IPS-NIHi7 (cell line): Measurements from ENCODE around the gene HADHB.
"Not testable (repeated sequence)": the region's sequence is repeated elsewhere in the genome, so short reads cannot be mapped to it uniquely, and the experiment has no call there.

ENCODE experiments used
- DNase-seq: peaks from one replicate; pipeline ENCODE4 v3.0.0; 2012; ENCODE audit warnings: mixed read lengths; ENCODE audit errors: extremely low spot score

The HADHB gene

DNA sequence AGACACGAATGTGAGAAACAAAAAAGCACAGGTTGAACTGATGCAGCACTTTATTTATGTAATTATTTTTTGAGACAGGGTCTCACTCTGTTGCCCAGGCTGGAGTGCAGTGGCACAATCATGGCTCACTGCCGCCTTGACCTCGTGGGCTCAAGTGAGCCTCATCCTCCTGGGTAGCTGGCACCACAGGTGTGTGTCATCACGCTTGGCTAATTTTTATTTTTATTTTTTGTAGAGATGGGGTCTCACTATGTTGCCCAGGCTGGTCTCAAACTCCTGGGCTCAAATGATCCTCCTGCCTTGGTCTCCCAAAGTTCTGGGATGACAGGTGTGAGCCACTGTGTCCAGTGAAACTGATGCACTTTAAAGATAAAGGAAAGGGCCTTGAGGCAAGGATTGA is 84.3 kb downstream of the HADHB start:
- DNase-seq, result not testable (repeated sequence)

DNA sequence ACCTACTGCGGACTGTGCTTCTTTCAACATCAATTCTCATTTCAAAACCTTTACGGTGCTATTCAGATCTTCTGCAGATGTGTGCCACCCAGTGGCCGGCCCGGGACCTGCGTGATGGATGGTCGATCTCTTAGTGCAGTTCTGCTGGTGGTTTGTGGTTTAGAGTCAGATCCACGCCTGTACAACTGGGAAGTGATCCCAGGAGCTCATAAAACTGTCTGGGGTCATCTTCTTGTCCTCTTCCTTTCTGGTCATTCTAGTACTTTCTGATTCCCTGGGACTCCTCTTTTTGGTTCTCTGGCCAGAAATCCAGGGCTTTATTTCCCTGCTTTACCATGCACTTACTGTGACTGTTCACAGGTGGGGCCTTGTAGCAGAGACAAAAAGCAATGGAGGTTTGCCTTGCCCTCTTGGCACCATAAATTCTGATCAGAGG is 85.4 kb downstream of the HADHB start:
- DNase-seq, result peak; percentile 81

DNA sequence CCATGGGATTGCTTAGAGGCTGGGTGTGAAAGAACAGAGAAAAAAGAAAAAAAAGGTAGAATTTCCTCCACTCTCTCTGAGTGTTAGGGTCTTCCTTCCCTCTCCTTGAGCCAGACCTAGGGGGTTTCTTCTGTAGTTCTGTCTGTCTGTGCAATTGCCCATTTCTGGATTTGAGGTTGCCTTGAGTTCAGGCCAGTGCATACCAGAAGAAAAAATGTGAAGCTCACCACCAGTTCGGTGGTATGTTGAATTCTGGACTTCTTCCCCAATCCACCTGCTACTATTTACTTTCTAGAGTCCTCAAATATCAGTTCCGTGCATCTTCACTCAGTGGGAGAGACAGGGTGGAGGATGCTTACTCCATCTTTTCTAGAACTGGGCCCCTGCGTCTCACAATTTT is 85.9 kb downstream of the HADHB start:
- DNase-seq, result no peak

DNA sequence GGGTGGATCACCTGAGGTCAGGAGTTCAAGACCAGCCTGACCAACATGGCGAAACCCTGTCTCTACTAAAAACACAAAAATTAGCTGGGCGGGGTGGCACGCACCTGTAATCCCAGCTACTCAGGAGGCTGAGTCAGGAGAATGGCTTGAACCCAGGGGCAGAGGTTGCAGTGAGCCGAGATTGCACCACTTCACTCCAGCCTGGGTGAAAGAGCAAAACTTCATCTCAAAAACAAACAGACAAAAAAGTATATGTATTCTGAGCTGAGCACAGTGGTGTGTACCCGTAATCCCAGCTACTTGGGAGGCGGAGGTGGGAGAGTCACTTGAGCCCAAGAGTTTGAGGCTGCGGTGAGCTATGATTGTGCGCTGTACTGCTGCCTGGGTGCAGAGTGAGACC is 86.6 kb downstream of the HADHB start:
- not testable (repeated sequence) for DNase-seq

DNA sequence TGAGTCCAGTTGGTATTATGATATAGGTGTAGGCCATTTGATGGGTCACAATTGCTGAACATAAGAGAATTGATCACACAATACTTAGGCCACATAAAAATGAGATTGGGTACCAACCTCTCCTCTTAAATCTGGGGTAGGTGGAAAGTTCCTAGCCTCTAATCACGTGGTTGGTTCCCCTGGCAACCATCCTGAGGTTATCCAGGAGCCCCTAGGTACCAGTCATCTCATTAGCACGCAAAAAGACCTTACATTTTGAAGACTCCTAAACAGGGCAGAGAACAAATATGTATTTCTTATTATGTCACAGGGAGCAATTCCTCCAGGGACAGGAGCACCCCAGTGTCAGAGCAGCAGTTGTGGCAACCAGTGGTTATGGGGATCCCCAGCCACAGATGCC is 88.6 kb downstream of the HADHB start:
- DNase-seq, result no peak

DNA sequence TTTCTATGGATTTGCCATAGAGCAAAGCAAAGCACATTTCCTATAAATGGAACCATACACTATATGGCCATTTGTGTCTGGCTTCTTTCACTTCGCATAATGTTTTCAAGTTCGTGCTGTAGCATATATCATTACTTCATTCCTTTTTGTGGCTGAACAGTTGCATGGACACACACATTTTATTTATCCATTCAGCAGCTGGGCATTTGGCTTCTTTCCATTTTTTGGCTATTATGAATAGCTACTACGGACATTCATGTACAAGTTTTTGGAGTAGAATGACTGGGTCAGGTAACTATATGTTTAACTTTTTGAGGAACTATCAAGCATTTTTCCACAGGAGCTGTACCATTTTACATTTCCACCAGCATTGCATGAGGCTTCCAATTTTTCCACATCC is 90.5 kb downstream of the HADHB start:
- no peak for DNase-seq

DNA sequence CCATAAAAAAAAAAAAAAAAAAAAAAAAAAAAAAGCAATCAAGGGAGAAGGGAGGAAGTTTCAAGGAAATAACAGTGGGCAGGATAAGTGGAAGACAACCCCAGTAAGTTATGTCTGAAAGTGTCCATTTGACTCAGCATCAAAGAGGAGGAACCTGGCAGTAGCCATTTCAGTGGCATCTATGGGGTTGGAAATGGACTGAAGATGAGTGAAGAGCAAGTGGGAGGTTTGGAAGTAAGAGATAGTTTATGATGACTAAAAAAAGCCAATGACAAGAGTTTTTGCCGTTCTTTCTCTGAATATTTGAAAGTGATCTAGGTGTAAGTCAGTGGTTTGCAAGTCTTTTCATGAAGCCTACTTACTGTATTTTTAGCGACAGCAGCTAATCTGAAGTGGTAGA is 92.0 kb downstream of the HADHB start:
- DNase-seq, result no peak

DNA sequence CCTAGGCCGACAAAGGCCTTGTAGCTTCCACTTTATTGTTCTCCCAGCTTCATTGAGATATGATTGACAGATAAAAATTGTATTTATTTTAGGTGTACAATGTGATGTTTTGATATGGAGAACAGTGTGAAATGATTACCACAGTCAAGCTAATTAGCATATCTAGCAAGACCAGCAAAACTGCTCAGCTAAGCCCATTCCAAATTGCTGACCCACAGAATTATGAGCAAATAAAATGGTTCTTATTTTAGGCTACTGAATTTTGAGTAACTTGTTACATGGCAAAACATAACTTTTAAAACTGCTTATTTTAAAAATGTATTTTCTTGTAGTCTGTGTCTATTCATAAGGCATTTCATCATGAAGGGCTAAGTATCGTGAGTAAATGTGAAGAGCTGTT is 92.6 kb downstream of the HADHB start:
- no peak for DNase-seq
